MM.1S (cell line): ENCODE results near the gene SPDEF.

Experiments
- DNase-seq: peaks from one replicate; pipeline ENCODE4 v3.0.0-alpha.2; 2015
- H2AFZ ChIP-seq: fragments of 300-600 bp; sonication (generic); 2 replicates; pipeline ENCODE4 v1.6.0; 2016; ENCODE audit warnings: antibody characterized with exemption, low read length
- H3F3A ChIP-seq: fragments of 300-600 bp; sonication (generic); 2 replicates; pipeline ENCODE4 v1.6.1; 2016; ENCODE audit warnings: mild to moderate bottlenecking, antibody characterized with exemption, low read length, moderate library complexity, mixed read lengths; ENCODE audit not compliant: insufficient read depth
- H3K27ac ChIP-seq: fragments of 300-600 bp; sonication (generic); 2 replicates; pipeline ENCODE4 v1.5.1; 2016; ENCODE audit warnings: mild to moderate bottlenecking, low read length
- H3K27me3 ChIP-seq: fragments of 300-600 bp; sonication (generic); replicated peaks from 2 replicates; pipeline ENCODE4 v1.6.0; 2016; ENCODE audit warnings: low read length; ENCODE audit not compliant: insufficient read depth
- H3K36me3 ChIP-seq: fragments of 300-600 bp; sonication (generic); replicated peaks from 2 replicates; pipeline ENCODE4 v1.6.1; 2016; ENCODE audit warnings: mild to moderate bottlenecking, low read length, mixed read lengths; ENCODE audit not compliant: insufficient read depth
- H3K4me1 ChIP-seq: fragments of 300-600 bp; sonication (generic); 2 replicates; pipeline ENCODE4 v1.6.1; 2016; ENCODE audit warnings: low read length, mixed read lengths
- H3K4me2 ChIP-seq: fragments of 300-600 bp; sonication (generic); 2 replicates; pipeline ENCODE4 v1.6.0; 2016; ENCODE audit warnings: low read depth, low read length
- H3K4me3 ChIP-seq: fragments of 300-600 bp; sonication (generic); 2 replicates; pipeline ENCODE4 v1.5.1; 2016; ENCODE audit warnings: low read length, mixed read lengths
- H3K79me2 ChIP-seq: fragments of 300-600 bp; sonication (generic); 2 replicates; pipeline ENCODE4 v1.6.1; 2016; ENCODE audit warnings: mixed run types, low read length, mixed read lengths
- H3K9ac ChIP-seq: fragments of 300-600 bp; sonication (generic); 2 replicates; pipeline ENCODE4 v1.6.1; 2016; ENCODE audit warnings: low read length, mixed read lengths
- H3K9me2 ChIP-seq: fragments of 300-600 bp; sonication (generic); replicated peaks from 2 replicates; pipeline ENCODE4 v1.6.1; 2016; ENCODE audit warnings: mild to moderate bottlenecking, low read length, mixed read lengths; ENCODE audit not compliant: insufficient read depth
- H3K9me3 ChIP-seq: fragments of 300-600 bp; sonication (generic); replicated peaks from 2 replicates; pipeline ENCODE4 v1.6.1; 2016; ENCODE audit warnings: mild to moderate bottlenecking, low read length, mixed read lengths; ENCODE audit not compliant: insufficient read depth
- H4K20me1 ChIP-seq: fragments of 300-600 bp; sonication (generic); 2 replicates; pipeline ENCODE4 v1.6.1; 2016; ENCODE audit warnings: mild to moderate bottlenecking, low read length, moderate library complexity, mixed read lengths; ENCODE audit not compliant: insufficient read depth
- CTCF ChIP-seq: fragments of 300-600 bp; sonication (generic); IDR thresholded peaks from 2 replicates; pipeline ENCODE4 v1.5.1; 2016; ENCODE audit warnings: antibody characterized with exemption, low read length, mixed read lengths
- EZH2 ChIP-seq: fragments of 300-600 bp; sonication (generic); optimal IDR thresholded peaks from 2 replicates; pipeline ENCODE3; 2017; ENCODE audit warnings: low read depth, mild to moderate bottlenecking, antibody characterized with exemption, low read length, mixed read lengths
- EZH2phosphoT487 ChIP-seq: fragments of 300-600 bp; sonication (generic); IDR thresholded peaks from 2 replicates; pipeline ENCODE4 v1.6.1; 2018; ENCODE audit warnings: antibody characterized with exemption, low read length

Gene SPDEF

GRCh38 chr6:34514112-34514511 is 42.0 kb downstream of the SPDEF start:
- Histone ChIP-seq H3K9me2 (no peaks in the 10 kb centered on the region), H3K4me1 (no peaks in the 10 kb centered on the region), H3K27me3 (no peaks in the 10 kb centered on the region), H4K20me1 (no peaks in the 10 kb centered on the region), H3F3A (no peaks in the 10 kb centered on the region), H3K27ac (no peak overlapping the region), H3K79me2 (no peaks in the 10 kb centered on the region; the same call in 1 of the 2 replicates), H3K4me3 (no peak overlapping the region), H3K9ac (no peak overlapping the region), H2AFZ (no peak overlapping the region), H3K9me3 (no peaks in the 10 kb centered on the region), H3K4me2 (no peak overlapping the region), H3K36me3 (no peaks in the 10 kb centered on the region)
- no peak for TF ChIP-seq CTCF
- no peak for TF ChIP-seq EZH2phosphoT487
- TF ChIP-seq EZH2: no peak
- no peak for DNase-seq

GRCh38 chr6:34513646-34514045 is 42.5 kb downstream of the SPDEF start:
- Histone ChIP-seq H3K36me3 (no peaks in the 10 kb centered on the region), H3K9me2 (no peaks in the 10 kb centered on the region), H3K79me2 (no peaks in the 10 kb centered on the region; the same call in 1 of the 2 replicates), H3K4me1 (no peaks in the 10 kb centered on the region), H3K4me3 (no peak overlapping the region), H3K27me3 (no peaks in the 10 kb centered on the region), H3K27ac (no peak overlapping the region), H2AFZ (no peak overlapping the region), H4K20me1 (no peaks in the 10 kb centered on the region), H3K9ac (no peak overlapping the region), H3F3A (no peaks in the 10 kb centered on the region), H3K9me3 (no peaks in the 10 kb centered on the region), H3K4me2 (no peak overlapping the region)
- no peak for TF ChIP-seq EZH2
- TF ChIP-seq CTCF: no peak
- TF ChIP-seq EZH2phosphoT487: no peak
- DNase-seq: no peak

- H3F3A ChIP-seq: no peaks in the 10 kb centered on the region
Measured at GRCh38 chr6:34512738-34513115, 43.4 kb downstream of the SPDEF start.

More at GRCh38 chr6:34512738-34513115, 43.4 kb downstream of the SPDEF start:
- Histone ChIP-seq H3K36me3 (no peaks in the 10 kb centered on the region), H3K27me3 (no peaks in the 10 kb centered on the region), H3K27ac (no peak overlapping the region), H3K79me2 (no peaks in the 10 kb centered on the region; the same call in 1 of the 2 replicates), H3K9me3 (no peaks in the 10 kb centered on the region), H3K9me2 (no peaks in the 10 kb centered on the region), H3K4me1 (no peaks in the 10 kb centered on the region), H3K4me3 (no peak overlapping the region), H2AFZ (no peak overlapping the region), H3K9ac (no peak overlapping the region), H4K20me1 (no peaks in the 10 kb centered on the region), H3K4me2 (no peak overlapping the region)
- DNase-seq: no peak
- no peak for TF ChIP-seq CTCF
- TF ChIP-seq EZH2: no peak
- TF ChIP-seq EZH2phosphoT487: no peak
